UCSD-AML1 (cell line): ENCODE results near the gene DCK.
"Not testable (repeated sequence)": the region's sequence is repeated elsewhere in the genome, so short reads cannot be mapped to it uniquely, and the experiment has no call there.

Experiments used
- DNase-seq: peaks from one replicate; lab custom pipeline; 2025; ENCODE audit not compliant: unreplicated experiment; lab: John Stamatoyannopoulos, UW

Gene DCK

GRCh38 chr4:71059573-71059972, 66.1 kb downstream of the DCK start:
- not testable (repeated sequence) for DNase-seq

- no peak for DNase-seq
Observed at GRCh38 chr4:71062436-71062835, 69.0 kb downstream of the DCK start.

DNA sequence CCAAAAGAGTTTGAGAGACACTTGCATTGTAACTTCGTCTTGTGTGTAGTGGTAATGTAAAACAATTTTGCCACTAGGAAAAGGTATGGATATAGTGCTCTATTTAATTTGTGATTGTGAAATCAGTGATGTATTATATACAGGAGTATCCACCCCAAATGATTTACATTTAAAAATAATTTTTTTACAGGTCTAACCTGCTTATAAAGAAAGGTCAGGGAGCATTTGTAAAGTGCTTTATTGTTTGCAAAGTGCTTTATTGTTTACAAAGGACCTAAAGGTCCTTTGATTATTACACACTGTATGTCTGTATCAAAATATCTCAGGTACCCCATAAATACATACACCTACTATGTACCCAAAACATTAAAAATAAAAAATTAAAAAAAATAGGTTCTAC, 70.3 kb downstream of the DCK start:
- no peak for DNase-seq

GRCh38 chr4:71064521-71064920, 71.1 kb downstream of the DCK start:
- DNase-seq, result no peak

DNA sequence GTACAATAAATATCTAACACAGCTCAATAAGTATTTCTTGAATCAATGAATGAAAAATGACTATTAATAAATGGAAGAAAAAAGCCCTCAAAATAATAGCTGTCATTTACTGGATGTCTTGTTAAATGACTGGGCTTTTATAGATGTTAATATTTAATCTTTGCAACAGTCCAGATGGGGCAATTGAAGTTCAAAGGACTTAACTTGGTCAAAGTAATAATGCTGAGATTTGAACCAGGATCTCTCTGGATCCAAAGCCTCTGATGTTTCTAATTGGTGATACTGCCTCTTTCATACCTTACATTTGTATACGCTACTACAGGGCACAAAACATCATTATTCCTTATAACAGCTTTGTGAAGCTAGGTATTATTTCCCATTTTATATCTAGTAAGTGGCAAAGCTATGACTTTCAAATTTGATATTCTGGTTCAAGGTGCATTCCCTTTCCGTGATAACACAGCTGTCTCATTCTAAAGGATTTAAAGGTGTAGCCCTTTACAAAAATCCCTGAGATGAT, 72.6 kb downstream of the DCK start:
- DNase-seq, result no peak

GRCh38 chr4:71066737-71067716, 73.6 kb downstream of the DCK start:
- no peak for DNase-seq

GRCh38 chr4:71069063-71069462, 75.6 kb downstream of the DCK start:
- DNase-seq, result no peak

- no peak for DNase-seq
Observed at GRCh38 chr4:71070015-71070414, 76.6 kb downstream of the DCK start.

- peak; percentile 9 for DNase-seq
Observed at GRCh38 chr4:71074452-71075299, 81.2 kb downstream of the DCK start.
